HG03378 (cell line): ENCODE data around the gene NKAIN2.
"Not testable (repeated sequence)": the region's sequence is repeated elsewhere in the genome, so short reads cannot be mapped to it uniquely, and the experiment has no call there.

Source experiments
- ATAC-seq: cut with Tn5 transposase; IDR thresholded peaks from one replicate; pipeline ENCODE4 v1.9.1; 2021; ENCODE audit warnings: mild to moderate bottlenecking, moderate library complexity; ENCODE audit not compliant: unreplicated experiment

The NKAIN2 gene

DNA sequence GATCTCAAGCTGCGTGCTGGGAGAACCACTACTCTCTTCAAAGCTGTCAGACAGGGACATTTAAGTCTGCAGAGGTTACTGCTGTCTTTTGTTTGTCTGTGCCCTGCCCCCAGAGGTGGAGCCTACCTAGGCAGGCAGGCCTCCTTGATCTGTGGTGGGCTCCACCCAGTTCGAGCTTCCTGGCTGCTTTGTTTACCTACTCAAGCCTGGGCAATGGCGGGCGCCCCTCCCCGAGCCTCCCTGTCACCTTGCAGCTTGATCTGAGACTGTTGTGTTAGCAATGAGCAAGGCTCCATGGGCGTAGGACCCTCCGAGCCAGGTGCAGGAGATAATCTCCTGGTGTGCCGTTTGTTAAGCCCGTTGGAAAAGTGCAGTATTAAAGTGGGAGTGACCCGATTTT, 609.0 kb downstream of the NKAIN2 start:
- ATAC-seq, result not testable (repeated sequence)

- ATAC-seq, result no peak
Observed at GRCh38 chr6:124420116-124420840, 616.6 kb downstream of the NKAIN2 start.

DNA sequence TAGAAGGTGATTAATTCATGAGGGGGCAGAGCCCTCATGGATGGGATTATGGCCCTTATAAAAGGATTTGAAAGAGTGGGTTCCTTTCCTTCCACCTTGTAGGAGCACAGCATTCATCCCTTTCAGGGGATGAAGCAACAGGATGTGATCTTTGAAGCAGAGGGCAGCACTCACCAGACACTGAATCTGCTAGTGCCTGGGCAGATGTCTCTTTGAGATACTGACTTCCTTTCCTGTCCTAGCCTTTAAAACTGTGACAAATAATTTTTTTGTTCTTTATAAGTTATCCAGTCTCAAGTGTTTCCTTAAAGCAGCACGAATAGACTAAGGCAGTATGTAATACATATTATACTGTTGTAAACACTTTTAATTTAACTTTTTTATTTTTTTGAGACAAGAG, 620.0 kb downstream of the NKAIN2 start:
- ATAC-seq, result no peak

DNA sequence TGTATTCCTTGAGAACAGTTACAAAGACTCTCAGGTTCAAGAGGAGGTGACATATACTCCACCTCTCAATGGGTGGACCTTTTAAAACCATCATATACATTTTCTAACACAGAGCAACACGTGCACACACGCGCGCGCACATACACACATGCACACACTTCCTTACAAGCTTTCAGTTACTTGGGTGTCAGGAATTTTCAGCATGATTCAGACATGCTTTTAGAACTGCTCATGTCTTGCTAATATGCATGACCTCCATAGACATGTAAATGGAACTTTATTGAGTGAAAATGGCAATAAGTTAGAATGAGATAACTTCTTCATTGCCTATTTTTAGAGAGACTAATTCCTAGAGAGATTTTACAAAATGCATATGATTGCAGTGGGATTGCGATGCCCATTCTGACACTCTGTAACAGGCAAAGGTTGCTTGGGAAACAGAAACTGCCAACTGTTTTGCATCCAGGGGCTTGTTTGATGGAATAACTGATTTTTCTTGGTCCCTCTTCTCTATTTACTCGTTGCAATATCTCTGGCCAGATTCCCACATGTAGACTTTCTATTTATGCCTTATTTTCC, 627.2 kb downstream of the NKAIN2 start:
- no peak for ATAC-seq

- ATAC-seq, result no peak
Observed at GRCh38 chr6:124432620-124433019, 629.0 kb downstream of the NKAIN2 start.

DNA sequence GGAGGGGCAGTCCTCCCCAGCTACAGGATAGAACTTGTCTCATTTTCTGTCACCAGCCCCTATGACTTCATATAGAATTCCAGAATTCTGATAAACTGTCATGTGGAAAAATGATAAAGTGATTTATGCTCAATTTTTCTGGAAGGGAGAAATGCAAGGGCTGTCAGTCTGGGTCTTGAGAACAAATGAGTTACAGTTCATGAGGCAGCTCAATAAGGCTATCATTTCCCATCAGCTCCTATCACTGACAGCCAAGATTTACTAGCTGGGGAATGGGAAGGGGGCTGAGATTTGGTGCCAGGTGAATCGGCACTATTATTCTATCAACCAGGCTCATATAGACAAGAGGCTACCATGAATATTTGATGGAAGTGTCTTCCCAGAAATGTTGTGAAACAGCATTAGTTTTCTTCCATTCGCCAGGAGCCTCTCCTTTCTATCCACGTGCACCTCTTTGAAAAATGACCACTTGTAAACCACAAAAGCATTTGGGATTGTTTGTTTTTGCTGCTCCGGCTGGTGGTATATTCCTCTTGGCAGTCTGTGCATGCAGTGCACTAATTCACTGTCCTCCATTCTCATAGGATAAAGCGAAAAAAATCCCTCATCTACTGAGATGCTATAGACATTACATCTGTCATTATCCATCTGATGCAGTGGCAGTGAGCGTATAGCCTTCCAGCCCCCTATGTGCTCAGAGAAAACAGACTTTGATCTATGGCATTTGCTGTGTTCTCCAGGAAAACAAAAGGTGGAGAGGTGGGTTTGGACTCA, 629.9 kb downstream of the NKAIN2 start:
- no peak for ATAC-seq

- no peak for ATAC-seq
Observed at GRCh38 chr6:124434421-124434820, 630.8 kb downstream of the NKAIN2 start.

- ATAC-seq, result no peak
Observed at GRCh38 chr6:124436803-124437202, 633.1 kb downstream of the NKAIN2 start.

GRCh38 chr6:124438546-124439065, 634.9 kb downstream of the NKAIN2 start:
- ATAC-seq, result no peak

DNA sequence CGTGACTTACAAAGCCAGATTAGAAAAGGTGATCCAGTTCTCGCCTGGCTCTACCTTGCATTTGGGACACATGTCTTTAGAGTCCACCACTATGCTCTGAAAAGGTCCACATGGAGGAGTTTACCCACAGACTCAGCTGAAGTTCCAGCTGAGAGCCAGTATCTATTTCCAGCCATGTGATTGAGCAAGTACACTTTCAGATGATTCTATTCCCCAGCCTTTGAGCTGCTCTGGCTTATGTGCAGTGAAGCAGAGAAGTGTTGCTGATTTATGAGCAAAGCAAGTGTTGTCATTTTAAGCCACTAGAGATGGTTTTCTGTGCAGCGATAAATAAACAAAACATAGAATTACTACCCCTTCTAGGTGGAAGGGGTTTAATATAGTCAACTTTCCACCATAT, 637.8 kb downstream of the NKAIN2 start:
- no peak for ATAC-seq

- ATAC-seq, result no peak
Observed at GRCh38 chr6:124443541-124443940, 639.9 kb downstream of the NKAIN2 start.

DNA sequence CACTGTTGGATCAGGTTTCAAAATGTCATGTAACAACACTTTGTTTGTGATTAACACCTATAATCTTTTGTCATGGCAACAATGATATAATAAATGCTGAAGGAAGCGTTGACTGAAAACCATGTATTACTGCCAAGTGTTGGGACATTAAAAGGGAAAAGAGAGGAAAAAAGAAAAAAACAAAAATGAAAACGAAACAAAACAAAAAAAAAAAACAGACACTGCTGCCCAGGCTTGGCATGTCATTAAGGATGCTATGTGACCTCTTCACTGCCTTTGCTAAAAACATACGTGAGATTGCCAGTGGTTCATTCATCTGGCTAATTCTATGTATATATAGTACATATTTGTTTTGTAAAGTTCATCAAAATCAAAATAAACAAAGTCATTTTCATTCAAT, 641.9 kb downstream of the NKAIN2 start:
- ATAC-seq, result no peak

DNA sequence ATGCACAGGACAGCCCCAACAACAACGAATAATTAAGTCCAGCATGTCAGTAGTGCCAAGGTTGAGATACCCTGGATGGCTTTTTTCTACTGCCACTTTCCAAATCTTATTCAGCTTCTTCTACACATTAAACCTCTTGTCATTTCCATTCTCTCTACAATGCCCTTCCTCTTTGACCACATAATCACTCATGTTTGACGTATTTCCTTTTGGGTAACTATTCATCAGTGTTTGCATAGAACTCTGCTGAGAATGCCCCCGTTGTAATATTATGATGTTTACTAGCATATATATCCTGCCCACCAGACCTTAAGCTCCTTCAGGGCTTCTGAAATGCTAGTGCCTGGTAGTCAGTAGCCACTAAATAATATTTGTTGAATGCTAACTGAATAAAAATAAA, 643.3 kb downstream of the NKAIN2 start:
- ATAC-seq, result no peak

- ATAC-seq, result no peak
Observed at GRCh38 chr6:124459268-124459667, 655.6 kb downstream of the NKAIN2 start.

DNA sequence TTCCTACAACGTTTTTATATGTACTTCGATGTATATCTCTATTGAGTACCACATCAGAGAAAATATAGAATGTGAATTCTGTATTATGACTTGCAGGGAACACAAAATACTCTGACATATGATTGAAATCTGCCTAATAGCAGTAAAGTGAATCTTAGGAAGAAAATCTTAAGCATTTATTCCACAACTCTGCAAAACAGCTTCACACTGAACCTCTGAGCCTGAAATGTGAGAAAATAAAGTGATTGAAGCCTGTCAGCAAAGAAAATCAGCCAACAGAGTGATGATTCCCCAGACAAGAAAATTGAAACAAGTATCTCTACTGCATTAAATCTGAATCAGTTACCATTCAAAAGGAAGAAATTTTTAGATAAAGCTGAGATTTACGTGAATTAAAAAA, 659.1 kb downstream of the NKAIN2 start:
- no peak for ATAC-seq

DNA sequence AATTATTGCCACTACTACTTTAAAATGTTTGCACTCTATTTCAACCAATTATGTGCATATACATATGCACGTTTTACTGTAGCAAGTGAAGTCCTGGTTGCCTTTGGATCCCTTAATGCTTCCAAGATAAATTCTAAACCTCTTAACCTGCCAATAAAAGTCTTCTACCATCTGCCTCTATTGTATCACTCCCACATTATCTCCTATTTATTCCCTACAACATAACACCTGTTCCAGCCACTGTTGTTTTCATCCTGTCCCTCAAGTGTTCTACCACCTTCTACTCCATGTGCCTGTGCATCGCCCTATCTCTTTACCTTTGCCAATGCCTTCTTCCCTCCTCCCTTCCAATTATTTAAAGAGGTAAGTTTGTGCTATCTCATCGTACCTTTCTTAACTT, 659.6 kb downstream of the NKAIN2 start:
- ATAC-seq, result no peak

DNA sequence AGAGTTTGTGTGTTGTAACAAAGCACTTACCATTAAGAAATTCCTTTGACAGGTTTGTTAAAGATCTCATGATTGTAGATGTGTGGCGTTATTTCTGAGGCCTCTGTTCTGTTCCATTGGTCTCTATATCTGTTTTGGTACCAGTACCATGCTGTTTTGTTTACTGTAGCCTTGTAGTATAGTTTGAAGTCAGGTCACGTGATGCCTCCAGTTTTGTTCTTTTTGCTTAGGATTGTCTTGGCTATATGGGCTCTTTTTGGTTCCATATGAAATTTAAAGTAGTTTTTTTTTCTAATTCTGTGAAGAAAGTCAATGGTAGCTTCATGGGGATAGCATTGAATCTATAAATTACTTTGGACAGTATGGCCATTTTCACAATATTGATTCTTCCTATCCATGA, 660.9 kb downstream of the NKAIN2 start:
- not testable (repeated sequence) for ATAC-seq

DNA sequence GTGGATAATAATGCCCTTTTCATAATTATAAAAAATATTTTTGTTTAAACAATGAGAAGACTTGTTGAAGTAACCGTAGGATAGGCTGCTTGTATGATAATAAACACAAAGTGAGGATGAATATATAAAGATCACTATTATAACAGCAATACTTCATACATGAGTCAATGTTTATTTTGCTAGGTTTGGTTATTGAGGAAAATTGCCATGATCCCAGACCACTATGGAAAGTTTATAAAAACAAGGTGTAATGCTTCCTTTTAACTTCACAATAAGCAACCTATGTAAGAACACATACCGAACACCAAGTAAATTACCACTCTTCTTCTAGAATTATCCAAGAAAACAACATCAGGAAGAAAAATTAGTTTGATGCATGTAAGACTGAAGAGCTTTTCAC, 663.3 kb downstream of the NKAIN2 start:
- ATAC-seq, result no peak

DNA sequence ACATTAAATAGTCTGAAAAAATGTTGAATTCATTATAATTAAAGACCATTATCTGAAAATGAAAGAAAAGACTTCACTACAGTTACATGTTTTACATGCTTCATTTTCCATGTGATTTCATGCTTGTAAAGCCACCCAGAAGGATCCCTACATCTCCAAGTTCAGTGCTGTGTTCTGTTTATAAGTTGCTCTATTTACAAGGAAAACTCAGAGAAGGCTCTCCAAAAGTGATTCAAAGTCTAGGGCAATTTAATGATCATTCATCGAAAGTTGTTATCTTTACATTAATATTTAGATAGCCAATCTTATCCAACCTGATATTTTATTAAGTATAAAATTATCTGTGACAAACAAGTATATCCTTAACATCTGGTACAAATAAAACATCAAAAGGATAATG, 663.7 kb downstream of the NKAIN2 start:
- no peak for ATAC-seq

DNA sequence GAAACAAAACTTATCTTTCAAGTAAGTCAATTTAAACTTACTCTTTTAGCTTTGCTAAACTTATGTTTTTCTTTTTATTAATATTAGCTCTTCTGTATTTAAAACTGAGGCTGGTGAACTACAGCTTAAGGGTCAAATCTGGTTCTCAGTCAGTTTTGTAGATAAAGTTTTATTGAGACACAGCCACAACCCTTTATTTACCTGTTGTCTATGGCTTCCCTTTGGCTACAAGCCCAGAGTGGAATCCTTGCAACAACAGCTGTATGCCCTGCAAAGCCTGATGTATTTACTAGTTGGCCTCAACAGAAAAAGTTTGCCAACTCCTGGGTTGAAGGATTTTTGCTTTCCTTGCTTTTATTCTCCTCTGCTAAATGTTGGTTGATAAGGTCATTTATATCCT, 667.1 kb downstream of the NKAIN2 start:
- no peak for ATAC-seq

GRCh38 chr6:124475176-124475575, 671.5 kb downstream of the NKAIN2 start:
- no peak for ATAC-seq

DNA sequence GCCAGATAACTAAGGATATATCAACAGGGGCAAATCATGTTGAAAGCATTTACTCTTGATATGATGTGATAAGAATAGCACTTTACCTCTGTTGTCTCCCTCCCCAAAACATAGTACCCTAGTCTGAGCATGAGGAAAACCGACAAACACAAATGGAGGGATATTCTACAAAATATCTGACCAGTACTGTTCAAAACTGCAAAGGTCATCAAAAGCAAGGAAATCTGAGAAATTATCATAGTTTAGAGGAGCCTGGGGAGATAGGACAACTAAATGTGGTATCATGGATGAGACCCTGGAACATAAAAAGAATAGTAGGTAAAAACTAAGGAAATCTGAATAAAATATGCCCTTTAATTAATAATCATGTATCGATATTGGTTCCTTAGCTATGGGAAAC, 675.2 kb downstream of the NKAIN2 start:
- no peak for ATAC-seq
